HAP-1 (cell line): Measurements from ENCODE around the gene ZNF444.
"Not testable (repeated sequence)": the region's sequence is repeated elsewhere in the genome, so short reads cannot be mapped to it uniquely, and the experiment has no call there.

Source experiments
- DNase-seq, 2 experiments: peaks; one replicate each; pipeline ENCODE4 v3.0.0-alpha.2; 2016 to 2020; ENCODE audit warnings: low spot score in 2 of 2
- H3K27me3 ChIP-seq: fragments of 250-450 bp; sonication (Bioruptor Pico); 2 replicates; pipeline ENCODE4 v1.5.1; 2020; ENCODE audit warnings: low read depth, mild to moderate bottlenecking, moderate library complexity
- H3K36me3 ChIP-seq: fragments of 250-450 bp; sonication (Bioruptor Pico); replicated peaks from 2 replicates; pipeline ENCODE4 v1.5.1; 2020; ENCODE audit warnings: mild to moderate bottlenecking
- H3K4me1 ChIP-seq: fragments of 250-450 bp; sonication (Bioruptor Pico); 2 replicates; pipeline ENCODE4 v1.5.1; 2020; ENCODE audit warnings: mild to moderate bottlenecking
- H3K4me3 ChIP-seq: fragments of 250-450 bp; sonication (Bioruptor Pico); 2 replicates; pipeline ENCODE4 v1.5.1; 2020; ENCODE audit warnings: mild to moderate bottlenecking, moderate library complexity
- H3K9me3 ChIP-seq: fragments of 250-450 bp; sonication (Bioruptor Pico); 2 replicates; pipeline ENCODE4 v1.5.1; 2020; ENCODE audit warnings: mild to moderate bottlenecking, moderate library complexity
- in situ Hi-C: fragments of 300-500 bp; cut with MboI; formaldehyde crosslinking; loops from 3 replicates; pipeline ENCODE4 v1.14.3; 2020; ENCODE audit warnings: low sequenced_read_pairs, inconsistent platforms, mixed read lengths

Gene ZNF444

DNA sequence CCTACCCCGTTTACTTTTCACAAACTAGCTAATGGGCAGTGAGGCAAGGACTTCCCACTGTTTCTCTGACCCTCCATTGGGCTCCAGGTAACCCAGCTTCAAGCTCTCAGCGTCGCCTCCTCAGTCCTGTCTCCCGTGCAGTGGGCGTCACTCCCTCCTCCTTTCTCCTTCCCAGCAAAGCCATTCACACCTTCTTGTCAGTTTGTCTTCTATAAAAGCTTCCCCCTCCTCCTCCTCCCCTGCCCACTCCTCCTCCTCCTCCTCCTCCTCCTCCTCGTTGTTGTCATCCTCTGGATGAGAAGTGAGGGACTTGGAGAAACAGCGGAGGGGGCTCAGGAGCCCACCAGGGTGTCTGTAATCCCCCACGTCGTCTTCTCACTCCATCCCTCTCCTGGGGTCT lies 33.0 kb downstream of the ZNF444 start:
- H3K36me3 ChIP-seq, result no peaks in the 10 kb centered on the region
- no peaks in the 10 kb centered on the region for H3K27me3 ChIP-seq
- no peak overlapping the region for H3K4me3 ChIP-seq
- no peaks in the 10 kb centered on the region for H3K4me1 ChIP-seq
- H3K9me3 ChIP-seq, result no peaks in the 10 kb centered on the region
- in situ Hi-C loops, result loop anchor here (10.0 kb wide), 1 partner anchor 99 kb away; no protein-coding TSS in a partner anchor
- no peak for DNase-seq

DNA sequence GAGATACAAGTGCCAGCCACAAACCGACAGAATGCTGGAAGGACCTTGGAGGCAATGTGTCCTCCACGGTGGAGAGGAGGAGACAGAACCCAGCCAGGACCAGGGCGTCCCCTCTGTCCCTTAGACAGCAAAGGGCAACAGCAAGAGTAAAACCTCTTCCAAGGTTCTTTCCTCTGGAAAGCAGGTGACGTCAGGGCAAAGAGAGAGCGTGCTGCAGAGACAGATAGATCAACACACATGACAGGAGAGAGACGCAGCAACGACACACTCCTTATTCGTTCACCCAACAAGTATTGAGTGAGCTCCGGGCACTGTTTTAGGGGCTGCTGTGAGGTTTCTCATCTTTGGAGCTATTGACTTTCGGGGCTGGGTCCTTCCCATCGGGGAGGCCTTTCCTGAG lies 33.5 kb downstream of the ZNF444 start:
- in situ Hi-C loops, result loop anchor here (10.0 kb wide), 1 partner anchor 100 kb away; no protein-coding TSS in a partner anchor
- no peaks in the 10 kb centered on the region for H3K36me3 ChIP-seq

DNA sequence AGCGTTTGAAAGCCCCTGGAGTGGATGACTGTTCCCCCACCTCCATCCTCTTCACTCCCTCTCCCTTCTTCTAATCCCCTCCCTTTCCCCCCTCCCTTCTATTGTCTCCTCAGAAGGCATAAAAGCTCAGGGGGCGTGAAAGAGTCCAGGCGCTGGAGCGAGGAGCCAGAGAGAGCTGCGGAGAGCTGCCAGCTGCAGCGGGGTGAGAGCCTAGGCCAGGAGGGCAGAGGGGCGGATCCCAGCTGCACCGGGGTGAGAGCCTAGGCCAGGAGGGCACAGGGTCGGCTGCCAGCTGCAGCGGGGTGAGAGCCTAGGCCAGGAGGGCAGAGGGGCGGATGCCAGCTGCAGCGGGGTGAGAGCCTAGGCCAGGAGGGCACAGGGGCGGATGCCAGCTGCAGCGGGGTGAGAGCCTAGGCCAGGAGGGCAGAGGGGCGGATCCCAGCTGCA lies 34.8 kb downstream of the ZNF444 start, which contains the start of gene GALP:
Gene GALP, plus strand, starts transcription at position 148 of the 447 bp plus-strand sequence. CDS start 1,101 bp downstream, outside the sequence.
- not testable (repeated sequence) for H3K36me3 ChIP-seq, DNase-seq, H3K27me3 ChIP-seq, H3K4me1 ChIP-seq, H3K4me3 ChIP-seq, H3K9me3 ChIP-seq
- in situ Hi-C loops, result loop anchor here (10.0 kb wide), 1 partner anchor 101 kb away; no protein-coding TSS in a partner anchor

More for the DNA sequence above, 33.5 kb downstream of the ZNF444 start:
- H3K27me3 ChIP-seq, result no peaks in the 10 kb centered on the region
- H3K4me3 ChIP-seq, result no peak overlapping the region
- no peak for DNase-seq
- H3K9me3 ChIP-seq, result no peaks in the 10 kb centered on the region
- H3K4me1 ChIP-seq, result no peaks in the 10 kb centered on the region

DNA sequence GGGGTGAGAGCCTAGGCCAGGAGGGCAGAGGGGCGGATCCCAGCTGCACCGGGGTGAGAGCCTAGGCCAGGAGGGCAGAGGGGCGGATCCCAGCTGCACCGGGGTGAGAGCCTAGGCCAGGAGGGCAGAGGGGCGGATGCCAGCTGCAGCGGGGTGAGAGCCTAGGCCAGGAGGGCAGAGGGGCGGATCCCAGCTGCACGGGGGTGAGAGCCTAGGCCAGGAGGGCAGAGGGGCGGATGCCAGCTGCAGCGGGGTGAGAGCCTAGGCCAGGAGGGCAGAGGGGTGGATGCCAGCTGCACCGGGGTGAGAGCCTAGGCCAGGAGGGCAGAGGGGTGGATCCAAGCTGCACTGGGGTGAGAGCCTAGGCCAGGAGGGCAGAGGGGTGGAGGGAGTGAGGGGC lies 35.2 kb downstream of the ZNF444 start:
- not testable (repeated sequence) for H3K4me3 ChIP-seq, H3K9me3 ChIP-seq, H3K4me1 ChIP-seq, H3K36me3 ChIP-seq, DNase-seq, H3K27me3 ChIP-seq
- in situ Hi-C loops, result loop anchor here (10.0 kb wide), 1 partner anchor 102 kb away; no protein-coding TSS in a partner anchor

DNA sequence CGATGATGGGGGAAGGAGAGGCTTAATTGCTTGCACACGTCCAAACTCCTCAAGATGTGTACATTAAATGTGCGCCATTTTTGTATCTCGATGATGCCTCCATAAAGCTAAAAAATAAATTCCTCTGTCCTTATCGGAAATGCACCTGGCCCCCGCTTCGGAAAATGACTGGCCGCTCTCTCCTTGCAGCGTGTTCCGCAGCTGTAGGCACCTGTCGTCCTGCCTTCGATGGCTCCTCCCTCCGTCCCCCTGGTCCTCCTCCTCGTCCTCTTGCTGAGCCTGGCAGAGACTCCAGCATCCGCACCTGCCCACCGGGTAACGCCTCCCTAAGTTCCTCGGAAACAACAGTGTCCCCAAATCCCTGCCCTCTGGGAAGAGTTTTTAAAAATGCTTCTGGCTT lies 35.8 kb downstream of the ZNF444 start:
- no peak for DNase-seq
- Histone ChIP-seq H3K4me3 (no peak overlapping the region), H3K36me3 (no peaks in the 10 kb centered on the region), H3K27me3 (no peaks in the 10 kb centered on the region), H3K4me1 (no peaks in the 10 kb centered on the region), H3K9me3 (no peaks in the 10 kb centered on the region)
- in situ Hi-C loops, result loop anchor here (10.0 kb wide), 1 partner anchor 102 kb away; no protein-coding TSS in a partner anchor

DNA sequence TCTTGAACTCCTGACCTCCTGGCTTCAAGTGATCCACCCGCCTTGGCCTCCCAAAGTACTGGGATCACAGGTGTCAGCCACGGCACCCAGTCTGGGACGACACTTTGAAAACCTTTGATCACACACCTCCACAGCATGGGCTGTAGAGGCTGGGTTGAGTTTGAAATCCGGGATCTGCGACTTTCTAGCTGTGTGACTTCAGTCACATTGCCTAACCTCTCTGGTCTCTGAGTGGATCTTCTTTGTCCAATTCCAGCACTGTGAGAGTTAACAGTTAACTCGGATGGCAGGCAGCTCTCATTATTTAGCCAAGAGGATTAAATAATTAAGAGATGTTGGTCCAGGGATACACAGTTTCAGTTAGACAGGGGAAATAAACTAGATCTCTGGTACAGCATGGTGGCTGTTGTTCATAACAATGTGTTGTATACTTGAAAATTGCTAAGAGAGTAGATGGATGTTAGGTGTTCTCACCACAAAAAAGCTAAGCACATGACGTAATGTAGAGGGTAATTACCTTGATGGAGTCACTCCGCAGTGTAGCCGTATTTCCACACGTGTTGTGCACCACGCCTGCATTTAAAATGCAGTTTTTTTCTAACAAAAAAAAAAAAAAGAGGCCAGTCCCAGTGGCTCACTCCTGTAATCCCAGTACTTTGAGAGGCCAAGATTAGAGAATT lies 36.6 kb downstream of the ZNF444 start:
- in situ Hi-C loops, result loop anchor here (10.0 kb wide), 1 partner anchor 103 kb away; no protein-coding TSS in a partner anchor
- no peaks in the 10 kb centered on the region for H3K36me3 ChIP-seq

DNA sequence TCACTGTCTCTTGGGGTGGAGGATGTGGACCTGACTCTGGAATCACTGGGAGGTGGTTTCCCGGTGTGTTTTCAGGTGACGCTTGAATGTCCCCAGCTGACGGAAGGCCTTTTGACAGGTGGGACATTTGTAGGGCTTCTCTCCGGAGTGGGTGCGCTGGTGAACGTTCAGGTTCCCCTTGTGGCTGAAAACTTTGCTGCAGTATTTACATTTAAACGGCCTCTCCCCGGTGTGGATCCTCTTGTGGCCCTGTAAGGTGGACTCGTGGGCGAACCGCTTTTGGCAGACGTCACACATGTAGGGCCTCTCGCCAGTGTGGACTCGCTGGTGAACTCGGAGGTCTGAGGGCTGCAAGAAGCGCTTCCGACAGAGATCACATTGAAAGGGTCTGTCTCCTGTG lies 48.7 kb downstream of the ZNF444 start:
- DNase-seq, result no peak

More for the DNA sequence above, 36.6 kb downstream of the ZNF444 start:
- Histone ChIP-seq H3K9me3 (no peaks in the 10 kb centered on the region), H3K4me1 (no peaks in the 10 kb centered on the region), H3K4me3 (no peak overlapping the region), H3K27me3 (no peaks in the 10 kb centered on the region)
- no peak for DNase-seq

DNA sequence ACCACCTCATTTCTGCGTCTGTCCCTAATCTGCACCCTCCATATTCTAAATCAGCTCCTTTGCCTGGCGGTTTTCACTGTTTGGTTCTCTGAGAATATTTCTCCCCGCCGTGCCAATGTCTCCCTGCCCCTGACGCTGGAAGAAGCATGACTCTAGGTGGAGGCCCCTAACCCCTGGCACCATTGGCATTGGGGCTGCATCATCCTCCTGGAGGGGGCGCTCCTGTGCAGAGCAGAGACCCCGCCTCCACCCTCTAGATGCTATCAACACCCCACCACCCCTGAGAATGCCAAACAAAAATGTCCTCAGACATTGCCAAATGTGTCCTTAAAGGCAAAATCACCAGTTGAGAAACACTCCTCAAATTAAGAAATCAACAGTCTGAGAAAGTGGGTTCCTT lies 50.0 kb downstream of the ZNF444 start:
- in situ Hi-C loops, result no loop called here
- no peaks in the 10 kb centered on the region for H3K27me3 ChIP-seq

More for the DNA sequence above, 48.7 kb downstream of the ZNF444 start:
- in situ Hi-C loops, result no loop called here
- Histone ChIP-seq H3K4me1 (no peaks in the 10 kb centered on the region), H3K9me3 (no peaks in the 10 kb centered on the region), H3K36me3 (no peaks in the 10 kb centered on the region), H3K4me3 (no peak overlapping the region), H3K27me3 (no peaks in the 10 kb centered on the region)

DNA sequence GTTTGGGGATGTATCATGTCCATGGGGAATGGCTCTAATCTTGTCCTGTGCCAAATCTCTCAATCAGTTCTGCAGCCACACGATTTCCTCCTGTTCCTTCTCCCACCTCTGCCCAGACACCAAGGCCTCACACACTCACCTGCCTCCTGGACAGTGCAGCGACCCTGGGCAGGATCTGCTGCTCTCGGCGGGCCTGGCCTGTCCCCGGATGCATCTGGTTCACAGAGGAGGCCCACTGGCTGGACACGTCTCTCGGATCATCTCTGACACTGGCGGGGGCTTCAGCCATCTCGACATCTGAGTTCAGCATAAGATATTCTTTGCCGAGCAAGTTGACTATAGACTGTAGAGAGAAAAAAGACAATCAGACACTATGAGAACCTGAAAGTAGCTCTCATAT lies 50.6 kb downstream of the ZNF444 start:
- in situ Hi-C loops, result no loop called here
- Histone ChIP-seq H3K36me3 (no peaks in the 10 kb centered on the region), H3K4me3 (no peak overlapping the region), H3K27me3 (no peaks in the 10 kb centered on the region), H3K4me1 (no peaks in the 10 kb centered on the region), H3K9me3 (no peaks in the 10 kb centered on the region)
- DNase-seq, result no peak

More for the DNA sequence above, 50.0 kb downstream of the ZNF444 start:
- Histone ChIP-seq H3K4me3 (no peak overlapping the region), H3K9me3 (no peaks in the 10 kb centered on the region), H3K36me3 (no peaks in the 10 kb centered on the region), H3K4me1 (no peaks in the 10 kb centered on the region)
- DNase-seq, result no peak

DNA sequence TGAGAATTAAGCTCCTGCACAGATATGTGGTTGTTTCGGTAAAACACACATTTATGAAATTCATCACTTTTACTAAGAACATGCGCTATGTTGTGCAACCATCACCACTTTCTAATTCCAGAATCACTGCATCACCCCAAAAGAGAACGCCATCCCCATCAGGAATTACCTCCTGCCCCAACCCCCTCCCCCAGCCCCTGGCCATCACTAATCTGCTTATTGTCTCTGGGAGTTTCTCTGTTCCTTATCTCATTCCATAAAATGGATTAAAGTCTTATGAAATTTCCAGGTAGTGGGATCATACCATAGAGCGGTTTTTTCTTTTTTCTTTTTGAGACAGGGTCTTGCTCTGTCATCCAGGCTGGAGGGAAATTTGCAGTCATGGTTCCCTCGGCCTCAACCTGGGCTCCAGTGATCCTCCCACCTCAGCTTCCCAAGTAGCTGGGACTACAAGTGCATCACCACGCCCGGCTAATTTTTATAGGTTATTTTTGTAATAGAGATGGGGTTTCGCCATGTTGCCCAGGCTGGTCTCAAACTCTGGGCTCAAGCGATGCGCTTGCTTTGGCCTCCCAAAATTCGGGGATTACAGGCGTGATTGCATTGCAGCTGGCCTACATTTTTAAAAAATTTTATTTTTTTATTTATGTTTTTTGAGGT lies 53.0 kb downstream of the ZNF444 start:
- Histone ChIP-seq H3K4me3 (no peak overlapping the region), H3K36me3 (no peaks in the 10 kb centered on the region), H3K4me1 (no peaks in the 10 kb centered on the region), H3K27me3 (no peaks in the 10 kb centered on the region), H3K9me3 (no peaks in the 10 kb centered on the region)
- in situ Hi-C loops, result no loop called here
- no peak for DNase-seq

DNA sequence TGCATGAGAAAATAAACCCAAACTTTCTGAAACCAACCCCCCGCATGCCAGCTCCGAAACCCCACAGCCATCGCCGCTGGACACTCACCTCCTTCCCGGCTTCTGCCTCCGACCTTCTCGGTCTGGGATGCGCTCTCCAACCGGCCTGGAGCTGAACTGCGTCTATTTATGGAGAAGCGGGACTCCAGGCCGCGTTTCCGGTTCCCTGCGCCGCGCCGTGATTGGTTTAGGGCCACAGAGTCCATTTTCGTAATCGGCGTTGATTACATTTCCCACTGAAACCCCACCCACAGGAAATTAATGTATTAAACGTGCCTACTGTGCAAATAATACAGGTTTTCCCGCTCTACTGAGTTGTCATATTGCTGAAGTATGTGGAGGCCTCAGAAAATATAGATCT lies 56.6 kb downstream of the ZNF444 start, which contains the start of gene ZSCAN5B:
Gene ZSCAN5B, minus strand, starts transcription at position 138 of the 400 bp plus-strand sequence. CDS start 4,731 bp downstream, outside the sequence.
- H3K9me3 ChIP-seq, DNase-seq, H3K27me3 ChIP-seq, H3K36me3 ChIP-seq, in situ Hi-C loops, H3K4me1 ChIP-seq, H3K4me3 ChIP-seq: not testable (repeated sequence)

DNA sequence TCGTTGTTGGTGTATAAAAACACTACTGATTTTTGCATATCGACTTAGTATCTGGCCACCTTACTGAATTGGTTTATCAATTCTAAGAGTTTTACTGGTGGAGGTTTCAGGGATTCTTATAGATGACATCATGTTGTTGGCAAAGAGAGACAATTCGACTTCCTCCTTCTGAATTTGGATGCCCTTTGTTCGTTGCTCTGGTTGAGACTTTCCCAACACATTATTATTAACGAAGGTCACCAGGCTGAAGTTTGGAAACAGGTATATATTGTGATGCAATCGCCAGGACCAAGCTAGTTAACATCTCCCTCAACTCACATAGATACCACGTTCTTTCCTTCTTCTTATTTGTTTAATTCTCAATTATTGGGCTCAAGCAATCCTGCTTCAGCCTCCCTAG lies 58.6 kb downstream of the ZNF444 start:
- no peak for DNase-seq
- Histone ChIP-seq H3K36me3 (no peaks in the 10 kb centered on the region), H3K27me3 (no peaks in the 10 kb centered on the region), H3K9me3 (no peaks in the 10 kb centered on the region), H3K4me1 (no peaks in the 10 kb centered on the region), H3K4me3 (no peak overlapping the region)
- in situ Hi-C loops, result no loop called here

DNA sequence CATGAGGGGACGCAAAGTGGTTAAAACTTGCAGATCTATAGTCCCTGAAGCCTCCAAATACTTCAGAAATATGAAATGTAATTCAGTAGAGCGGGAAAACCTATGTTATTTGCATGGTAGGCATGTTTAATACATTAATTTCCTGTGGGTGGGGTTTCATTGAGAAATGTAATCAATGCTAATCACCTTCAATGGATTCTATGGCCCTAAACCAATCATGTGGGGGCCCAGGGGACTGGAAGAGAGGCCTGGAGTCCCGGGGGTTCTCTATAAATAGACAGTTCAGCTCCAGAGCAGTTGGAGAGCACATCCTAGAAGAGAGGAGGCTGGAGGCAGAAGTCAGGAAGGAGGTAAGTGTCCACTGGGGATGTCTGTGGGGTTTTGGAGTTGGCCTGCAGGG lies 60.9 kb downstream of the ZNF444 start, which contains the start of gene ZSCAN5C:
Gene ZSCAN5C, plus strand, starts transcription at position 301 of the 400 bp plus-strand sequence. CDS start 3,641 bp downstream, outside the sequence.
- no peaks in the 10 kb centered on the region for H3K27me3 ChIP-seq
- H3K9me3 ChIP-seq, result no peaks in the 10 kb centered on the region
- H3K4me3 ChIP-seq, result no peak within 1 kb of the TSS
- no peak for DNase-seq
- no peaks in the 10 kb centered on the region for H3K4me1 ChIP-seq
- H3K36me3 ChIP-seq, result no peaks in the 10 kb centered on the region
- in situ Hi-C loops, result no loop called here

DNA sequence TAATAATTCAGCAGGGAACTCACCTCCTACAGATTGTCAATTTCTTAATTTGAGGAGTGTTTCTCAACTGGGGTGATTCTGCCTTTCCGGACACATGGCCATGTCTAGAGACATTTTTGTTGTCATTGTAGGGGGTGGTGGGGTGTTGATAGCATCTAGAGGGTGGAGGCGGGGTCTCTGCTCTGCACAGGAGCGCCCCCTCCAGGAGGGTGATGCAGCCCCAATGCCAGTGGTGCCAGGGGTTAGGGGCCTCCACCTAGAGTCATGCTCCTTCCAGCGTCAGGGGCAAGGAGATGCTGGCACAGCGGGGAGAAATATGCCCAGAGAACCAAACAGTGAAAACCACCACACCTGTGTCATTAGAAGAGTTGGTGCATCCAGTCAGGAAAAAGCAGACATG lies 66.5 kb downstream of the ZNF444 start:
- H3K4me3 ChIP-seq, H3K27me3 ChIP-seq, in situ Hi-C loops, DNase-seq, H3K4me1 ChIP-seq, H3K9me3 ChIP-seq, H3K36me3 ChIP-seq: not testable (repeated sequence)
